Measurements from ENCODE around the gene KIAA1671. TPM values are rescaled to one million over a fixed set of nuclear protein-coding genes. Genes with fewer than 3 reads are reported as not detected.

KIAA1671 gene
- total RNA-seq, 4 donors from 2014 or later, result 7.6 to 26.1 (median 16.7) TPM

DNA sequence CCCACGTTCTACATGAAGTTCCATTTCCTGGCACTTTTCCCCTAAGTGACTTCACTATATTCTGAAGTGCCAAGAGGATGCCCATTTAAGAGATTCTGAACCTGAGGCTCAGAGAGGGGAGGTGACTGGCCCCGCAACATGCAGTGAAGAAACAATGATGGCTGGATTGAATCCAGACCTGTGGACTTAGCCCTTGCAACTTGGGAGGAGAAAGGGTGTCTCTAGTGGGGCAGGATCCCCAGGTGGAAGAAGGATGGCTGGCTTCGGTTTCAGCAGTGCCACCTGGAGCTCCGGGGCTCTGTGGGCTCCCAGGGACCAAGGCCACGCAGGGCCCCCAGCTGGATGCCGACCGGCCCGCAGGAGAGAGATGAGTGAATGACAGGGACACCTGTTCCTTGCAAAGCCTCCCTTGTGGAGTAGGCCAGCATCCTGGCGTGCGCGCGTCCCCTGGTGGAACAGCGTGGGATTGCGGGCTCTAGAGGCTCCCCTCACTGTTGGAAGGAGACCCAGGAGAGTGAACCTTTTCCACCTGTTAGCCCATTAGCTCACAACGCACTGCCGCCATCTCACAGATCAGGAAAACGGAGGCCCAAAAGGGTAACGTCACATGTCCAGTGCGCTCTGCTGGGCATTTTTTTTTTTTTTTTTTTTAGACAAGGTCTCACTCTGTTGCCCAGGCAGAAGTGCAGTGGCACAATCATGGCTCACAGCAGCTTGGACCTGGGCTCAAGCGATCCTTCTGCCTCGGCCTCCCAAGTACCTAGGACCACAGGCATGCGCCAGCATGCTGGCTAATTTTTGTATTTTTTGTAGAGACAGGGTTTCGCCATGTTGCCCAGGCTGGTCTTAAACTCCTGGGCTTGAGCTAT is 104.7 kb downstream of the KIAA1671 start:
- Histone ChIP-seq H3K4me3 (no peak overlapping the region), H3K27ac (no peak overlapping the region), H3K9me3 (no peaks in the 10 kb centered on the region), H3K27me3 (no peaks in the 10 kb centered on the region), H3K4me1 (no peaks in the 10 kb centered on the region), H3K36me3 (no peaks in the 10 kb centered on the region)
- intact Hi-C loops (cut with DNase I; ENCODE audit: low total_unique reads), result loop anchor here (10.0 kb wide), 1 partner anchor 112 kb away; the partner anchor contains the start of gene LHFPL7
- DNase-seq, result peak; percentile 28 to 37
- TF ChIP-seq POLR2A (IDR thresholded peaks at IDR 0.05), result no peak
- TF ChIP-seq, protein P1, sequence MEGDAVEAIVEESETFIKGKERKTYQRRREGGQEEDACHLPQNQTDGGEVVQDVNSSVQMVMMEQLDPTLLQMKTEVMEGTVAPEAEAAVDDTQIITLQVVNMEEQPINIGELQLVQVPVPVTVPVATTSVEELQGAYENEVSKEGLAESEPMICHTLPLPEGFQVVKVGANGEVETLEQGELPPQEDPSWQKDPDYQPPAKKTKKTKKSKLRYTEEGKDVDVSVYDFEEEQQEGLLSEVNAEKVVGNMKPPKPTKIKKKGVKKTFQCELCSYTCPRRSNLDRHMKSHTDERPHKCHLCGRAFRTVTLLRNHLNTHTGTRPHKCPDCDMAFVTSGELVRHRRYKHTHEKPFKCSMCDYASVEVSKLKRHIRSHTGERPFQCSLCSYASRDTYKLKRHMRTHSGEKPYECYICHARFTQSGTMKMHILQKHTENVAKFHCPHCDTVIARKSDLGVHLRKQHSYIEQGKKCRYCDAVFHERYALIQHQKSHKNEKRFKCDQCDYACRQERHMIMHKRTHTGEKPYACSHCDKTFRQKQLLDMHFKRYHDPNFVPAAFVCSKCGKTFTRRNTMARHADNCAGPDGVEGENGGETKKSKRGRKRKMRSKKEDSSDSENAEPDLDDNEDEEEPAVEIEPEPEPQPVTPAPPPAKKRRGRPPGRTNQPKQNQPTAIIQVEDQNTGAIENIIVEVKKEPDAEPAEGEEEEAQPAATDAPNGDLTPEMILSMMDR (IDR thresholded peaks at IDR 0.05), result peak; percentile 64 to 83 (median 70)

DNA sequence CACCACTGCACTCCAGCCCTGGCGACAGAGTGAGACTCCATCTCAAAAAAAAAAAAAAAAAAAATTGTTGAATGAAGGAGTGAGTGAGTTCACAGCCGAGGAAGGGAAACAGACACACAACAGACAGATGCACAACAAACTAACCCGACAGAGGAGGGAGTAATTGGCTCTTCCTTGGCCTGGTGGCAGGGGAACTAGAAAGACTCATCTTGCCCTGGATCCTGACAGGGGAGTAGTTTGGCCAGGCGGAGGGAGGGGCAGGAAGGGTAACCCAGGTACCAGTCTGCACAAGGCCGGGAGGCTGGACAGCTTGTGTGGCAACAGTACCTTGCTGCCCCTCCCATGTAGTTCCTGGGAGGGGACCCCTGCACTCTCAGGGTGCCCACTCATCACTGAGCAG is 106.9 kb downstream of the KIAA1671 start:
- DNase-seq, result no peak
- Histone ChIP-seq H3K4me3 (no peak overlapping the region), H3K27me3 (no peaks in the 10 kb centered on the region), H3K9me3 (no peaks in the 10 kb centered on the region), H3K36me3 (no peaks in the 10 kb centered on the region), H3K4me1 (no peaks in the 10 kb centered on the region), H3K27ac (no peak overlapping the region)
- intact Hi-C loops (cut with DNase I; ENCODE audit: low total_unique reads), result loop anchor here (10.0 kb wide), 1 partner anchor 115 kb away; the partner anchor contains the start of gene LHFPL7
- TF ChIP-seq POLR2A (IDR thresholded peaks at IDR 0.05), result no peak
- TF ChIP-seq, protein P1 (IDR thresholded peaks at IDR 0.05), result no peak

DNA sequence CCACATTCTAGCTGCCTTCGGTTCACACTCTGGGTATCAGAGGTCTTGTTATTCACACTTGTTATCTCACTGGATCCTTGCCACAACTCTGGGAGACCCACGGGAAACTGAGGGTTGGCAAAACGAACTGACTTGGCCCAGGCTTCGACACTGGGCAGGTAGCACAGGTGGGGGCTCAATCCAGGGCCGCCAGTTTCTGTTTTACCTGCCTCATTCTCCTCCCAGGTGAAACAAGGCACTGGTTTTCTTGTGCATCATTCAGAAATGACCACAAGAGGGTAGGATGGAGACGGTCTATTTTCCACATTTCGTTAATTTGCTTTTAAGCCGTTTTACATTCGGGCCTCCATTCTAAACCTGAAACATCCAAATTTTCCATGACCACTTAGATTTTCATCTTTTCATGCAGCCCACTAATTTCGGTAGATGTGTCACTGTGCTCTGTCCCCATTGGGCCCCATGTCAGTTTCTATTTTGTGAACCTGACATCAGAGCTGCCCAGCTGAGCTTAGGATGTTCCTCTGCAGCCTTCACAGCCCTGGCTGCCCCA is 108.1 kb downstream of the KIAA1671 start:
- H3K4me1 ChIP-seq, result no peaks in the 10 kb centered on the region
- H3K36me3 ChIP-seq, result no peaks in the 10 kb centered on the region
- H3K4me3 ChIP-seq, result no peak overlapping the region
- H3K27me3 ChIP-seq, result no peaks in the 10 kb centered on the region
- DNase-seq, result no peak
- TF ChIP-seq, protein P1 (IDR thresholded peaks at IDR 0.05), result no peak
- TF ChIP-seq POLR2A (IDR thresholded peaks at IDR 0.05), result no peak
- intact Hi-C loops (cut with DNase I; ENCODE audit: low total_unique reads), result no loop called here
- H3K27ac ChIP-seq, result no peak overlapping the region
- H3K9me3 ChIP-seq, result no peaks in the 10 kb centered on the region

DNA sequence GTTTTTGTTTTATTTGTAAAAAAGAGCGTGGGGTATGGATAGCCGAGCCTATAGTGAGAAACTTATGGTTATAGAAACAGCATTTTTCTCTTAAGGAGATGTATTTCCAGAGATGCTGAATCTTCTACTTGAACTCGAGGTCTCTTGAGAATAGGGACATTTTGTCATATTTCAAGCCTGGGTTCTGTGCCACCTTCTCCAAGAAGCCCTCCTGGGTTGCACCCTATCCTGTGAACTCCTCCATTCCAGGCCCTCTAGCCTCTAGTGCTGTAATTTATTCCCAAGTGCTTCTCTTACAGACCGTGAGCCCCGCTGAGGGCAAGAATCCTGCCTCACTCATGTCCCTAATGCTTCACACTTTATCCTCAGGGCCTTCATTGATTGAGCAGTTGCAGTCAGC is 108.6 kb downstream of the KIAA1671 start:
- H3K27me3 ChIP-seq, result no peaks in the 10 kb centered on the region
- TF ChIP-seq POLR2A (IDR thresholded peaks at IDR 0.05), result no peak
- TF ChIP-seq, protein P1 (IDR thresholded peaks at IDR 0.05), result no peak
- H3K27ac ChIP-seq, result no peak overlapping the region
- no peak for DNase-seq
- no peaks in the 10 kb centered on the region for H3K36me3 ChIP-seq
- intact Hi-C loops (cut with DNase I; ENCODE audit: low total_unique reads), result no loop called here
- H3K4me3 ChIP-seq, result no peak overlapping the region
- H3K9me3 ChIP-seq, result no peaks in the 10 kb centered on the region
- H3K4me1 ChIP-seq, result no peaks in the 10 kb centered on the region
